ENCODE data around the gene SP7.
"Not testable (repeated sequence)": the region's sequence is repeated elsewhere in the genome, so short reads cannot be mapped to it uniquely, and the experiment has no call there.

Gene SP7

DNA sequence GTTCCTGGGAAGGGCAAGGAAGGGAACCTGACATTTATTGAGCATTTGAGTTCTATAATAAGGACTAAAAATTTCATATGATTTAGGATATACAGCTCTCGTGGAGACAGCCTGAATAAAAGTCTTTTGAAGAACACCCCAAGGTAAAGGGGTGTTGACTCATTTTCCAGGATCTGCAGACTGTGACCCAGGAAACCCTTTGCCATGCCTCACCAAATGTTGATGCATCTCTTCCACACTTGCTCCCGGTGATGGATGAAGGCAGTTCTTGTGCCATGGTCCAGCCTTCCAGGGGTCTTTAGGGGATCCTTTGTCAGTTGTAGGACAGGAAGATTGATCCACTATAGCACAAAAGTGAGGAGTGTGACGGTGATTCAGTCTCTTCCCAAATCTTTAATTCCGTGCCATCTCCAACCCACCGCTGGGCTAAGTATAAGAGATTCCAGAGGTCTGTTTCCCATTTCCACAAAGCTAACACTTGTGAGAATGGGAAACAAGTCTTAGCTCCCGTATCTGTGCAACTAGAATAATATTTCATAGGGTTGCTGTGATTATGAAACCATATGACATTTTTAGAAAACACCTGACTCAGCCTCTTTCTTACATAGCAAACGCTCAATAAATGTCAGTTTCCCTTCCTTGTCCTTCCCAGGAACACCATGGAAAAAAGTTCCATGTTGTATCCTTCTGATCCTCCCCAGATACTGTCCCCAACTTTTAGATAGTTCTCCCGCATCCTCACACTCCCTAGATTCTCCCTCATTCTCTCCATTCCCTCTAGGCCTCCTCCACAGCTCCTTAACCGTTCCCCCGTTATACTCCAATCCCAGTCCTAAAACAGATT, 15.6 kb downstream of the SP7 start:
- no peak for DNase-seq (ENCODE audit: low read depth)

DNA sequence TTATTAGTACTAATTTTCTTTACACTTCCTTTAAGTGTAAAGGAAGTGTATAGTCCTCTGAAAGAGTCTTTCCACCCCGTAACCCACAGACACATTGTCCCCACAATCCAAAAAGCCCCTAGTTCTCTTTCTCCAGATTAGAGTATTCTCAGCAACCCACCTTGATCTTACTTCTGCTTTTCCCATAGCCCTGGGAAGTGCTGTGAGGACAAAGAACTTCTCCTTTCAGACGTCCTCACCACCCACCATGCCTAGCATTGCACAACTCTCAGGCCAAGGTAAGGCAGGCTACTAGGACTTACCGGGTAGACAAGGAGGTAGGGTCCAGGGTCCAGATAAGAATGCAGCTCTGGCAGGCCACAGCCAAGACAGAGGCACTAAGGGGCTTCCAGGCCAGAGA, 22.2 kb downstream of the SP7 start:
- DNase-seq (ENCODE audit: low read depth): no peak

GRCh38 chr12:53308276-53308675, 27.9 kb downstream of the SP7 start:
- no peak for DNase-seq (ENCODE audit: low read depth)

GRCh38 chr12:53306826-53307225, 29.3 kb downstream of the SP7 start:
- DNase-seq (ENCODE audit: low read depth): no peak

DNA sequence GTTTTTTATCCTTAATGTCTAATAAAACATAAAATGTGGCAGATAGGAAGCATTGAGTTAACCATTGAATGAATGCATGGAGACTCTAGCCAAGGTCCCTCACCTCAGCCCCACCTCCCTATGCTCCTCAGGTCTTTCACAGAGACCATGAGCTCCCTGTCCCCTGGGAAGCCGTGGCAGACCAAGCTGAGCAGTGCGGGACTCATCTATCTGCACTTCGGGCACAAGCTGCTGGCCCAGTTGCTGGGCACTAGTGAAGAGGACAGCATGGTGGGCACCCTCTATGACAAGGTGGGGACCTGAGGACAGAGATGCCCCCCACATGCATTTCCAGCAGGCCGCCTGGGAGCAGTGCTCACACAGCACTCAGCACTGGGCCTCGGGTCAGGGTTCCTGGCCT, 33.3 kb downstream of the SP7 start:
- no peak for DNase-seq (ENCODE audit: low read depth)

DNA sequence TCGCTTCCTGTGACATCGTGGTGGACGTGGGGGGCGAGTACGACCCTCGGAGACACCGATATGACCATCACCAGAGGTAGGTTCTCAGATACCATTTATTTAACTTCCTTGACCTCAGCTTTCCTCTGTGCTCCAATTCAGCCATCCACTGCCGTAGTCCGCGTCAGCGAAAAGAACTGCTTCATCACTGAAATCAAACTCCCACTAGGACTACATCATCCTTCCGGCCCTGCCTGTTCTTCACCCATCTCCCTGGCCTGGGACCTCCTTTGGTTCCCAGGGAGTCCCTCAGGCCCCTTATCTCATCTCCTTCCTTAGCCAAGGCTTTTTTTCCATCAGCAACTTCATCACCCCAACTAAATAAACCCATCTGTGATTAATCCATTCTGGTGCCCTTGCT, 36.0 kb downstream of the SP7 start:
- no peak for DNase-seq (ENCODE audit: low read depth)

DNA sequence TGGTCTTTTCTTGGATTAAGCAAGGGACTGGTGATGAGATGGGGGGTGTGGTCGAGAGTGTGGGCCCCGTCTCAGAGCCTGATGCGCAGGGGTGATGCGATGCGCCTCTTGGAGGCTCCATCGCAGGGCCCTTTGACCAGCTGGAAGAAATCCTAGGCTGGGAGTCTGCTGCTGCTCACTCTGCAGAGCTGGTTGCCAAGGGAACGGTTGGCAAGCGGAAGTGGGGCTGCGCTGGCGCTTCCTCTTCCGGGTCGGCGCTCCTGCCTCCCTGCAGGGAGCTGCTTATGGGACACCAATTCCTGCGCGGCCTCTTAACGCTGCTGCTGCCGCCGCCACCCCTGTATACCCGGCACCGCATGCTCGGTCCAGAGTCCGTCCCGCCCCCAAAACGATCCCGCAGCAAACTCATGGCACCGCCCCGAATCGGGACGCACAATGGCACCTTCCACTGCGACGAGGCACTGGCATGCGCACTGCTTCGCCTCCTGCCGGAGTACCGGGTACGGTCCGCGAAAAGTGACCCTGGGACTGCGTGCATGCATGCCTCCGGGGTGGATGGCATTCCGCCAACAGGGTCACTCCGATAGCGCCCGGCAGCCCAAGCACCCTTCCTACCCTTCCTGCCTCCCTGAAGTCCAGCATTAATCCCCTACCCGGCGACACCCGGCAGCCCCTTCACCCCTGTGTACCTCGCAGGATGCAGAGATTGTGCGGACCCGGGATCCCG, 36.5 kb downstream of the SP7 start, which contains the start of gene MYG1:
Gene MYG1 (plus strand): TSS at position 242 of the 727 bp plus-strand sequence. CDS start 43 bp downstream, at position 285.
- DNase-seq (ENCODE audit: low read depth): peak; percentile 61

- no peak for DNase-seq (ENCODE audit: low read depth)
These were observed 37.1 kb downstream of the SP7 start for GRCh38 chr12:53299101-53299453.

- DNase-seq (ENCODE audit: low read depth): no peak
These were observed 38.0 kb downstream of the SP7 start for GRCh38 chr12:53298164-53298563.

DNA sequence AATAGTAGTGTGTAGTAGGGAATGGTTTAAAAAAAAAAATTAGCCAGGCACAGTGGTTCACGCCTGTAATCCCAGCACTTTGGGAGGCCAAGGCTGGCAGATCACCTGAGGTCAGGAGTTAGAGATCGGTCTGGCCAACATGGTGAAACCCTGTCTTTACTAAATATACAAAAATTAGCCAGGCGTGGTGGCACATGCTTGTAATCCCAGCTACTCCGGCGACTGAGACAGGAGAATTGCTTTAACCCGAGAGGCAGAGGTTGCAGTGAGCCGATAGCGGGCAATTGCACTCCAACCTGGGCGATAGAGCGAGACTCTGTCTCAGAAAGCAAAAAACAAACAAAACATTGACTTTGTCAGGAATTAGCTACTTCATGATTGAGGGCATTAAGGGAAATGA, 39.0 kb downstream of the SP7 start:
- not testable (repeated sequence) for DNase-seq (ENCODE audit: low read depth)

- DNase-seq (ENCODE audit: low read depth): no peak
These were observed 40.3 kb downstream of the SP7 start for GRCh38 chr12:53295891-53296219.

DNA sequence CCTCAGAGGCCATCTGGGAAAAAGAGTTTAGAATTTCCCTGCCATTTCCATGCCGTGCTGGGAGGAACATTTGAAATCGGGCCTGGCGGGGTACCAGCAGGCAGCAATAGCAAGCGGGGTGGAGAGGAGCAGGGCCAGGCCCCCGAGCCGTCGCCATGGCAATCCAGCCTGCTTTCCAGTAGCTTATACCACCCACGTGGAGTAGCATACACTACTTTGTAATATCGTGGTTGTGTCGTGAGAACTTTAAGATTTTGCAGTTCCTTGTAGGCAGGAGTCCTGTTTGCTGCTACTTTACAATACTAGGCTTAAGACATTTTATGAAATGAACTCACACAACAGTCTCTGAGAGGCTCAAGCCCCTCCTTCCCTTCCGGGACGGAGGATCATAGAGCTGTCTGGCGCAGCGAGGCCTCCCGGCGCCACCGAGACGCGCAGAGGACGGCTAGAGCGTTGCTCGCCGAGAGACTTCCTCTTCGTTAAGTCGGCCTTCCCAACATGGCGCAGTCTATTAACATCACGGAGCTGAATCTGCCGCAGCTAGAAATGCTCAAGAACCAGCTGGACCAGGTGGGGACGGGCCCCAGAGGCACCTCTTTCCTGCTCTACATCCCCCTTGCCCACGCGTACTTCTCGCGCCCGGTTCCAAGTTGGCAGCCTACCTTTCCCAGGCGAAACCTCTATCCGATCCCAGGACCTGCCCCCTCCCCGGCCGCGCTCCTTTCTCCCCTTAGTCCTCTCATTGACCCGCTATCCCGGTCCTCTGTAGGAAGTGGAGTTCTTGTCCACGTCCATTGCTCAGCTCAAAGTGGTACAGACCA, 40.9 kb downstream of the SP7 start, which contains the start of gene PFDN5:
Gene PFDN5 (plus strand): TSS at position 473 of the 821 bp plus-strand sequence. CDS start 26 bp downstream, at position 499.
- peak; percentile 61 for DNase-seq (ENCODE audit: low read depth)

DNA sequence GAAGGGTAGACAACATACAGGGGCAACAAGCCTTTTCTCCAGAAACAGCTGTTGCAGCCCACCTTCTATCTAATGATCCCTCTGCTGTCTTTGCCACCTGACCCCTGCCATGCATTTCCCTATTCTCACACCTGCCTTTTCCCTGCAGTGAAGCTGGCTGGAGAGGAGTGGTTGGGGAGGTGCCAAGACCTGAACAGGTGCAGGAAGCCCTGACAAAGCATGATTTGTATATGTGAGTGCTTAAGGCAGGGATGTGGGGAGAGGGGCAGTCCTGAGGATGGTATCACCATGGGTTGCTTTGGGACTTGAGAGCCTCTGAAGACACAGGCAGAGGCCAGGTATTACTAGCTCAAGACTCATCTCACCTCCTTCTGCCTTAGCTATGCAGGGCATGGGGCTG, 43.7 kb downstream of the SP7 start:
- no peak for DNase-seq (ENCODE audit: low read depth)

- no peak for DNase-seq (ENCODE audit: low read depth)
These were observed 45.5 kb downstream of the SP7 start for GRCh38 chr12:53290661-53291060.

DNA sequence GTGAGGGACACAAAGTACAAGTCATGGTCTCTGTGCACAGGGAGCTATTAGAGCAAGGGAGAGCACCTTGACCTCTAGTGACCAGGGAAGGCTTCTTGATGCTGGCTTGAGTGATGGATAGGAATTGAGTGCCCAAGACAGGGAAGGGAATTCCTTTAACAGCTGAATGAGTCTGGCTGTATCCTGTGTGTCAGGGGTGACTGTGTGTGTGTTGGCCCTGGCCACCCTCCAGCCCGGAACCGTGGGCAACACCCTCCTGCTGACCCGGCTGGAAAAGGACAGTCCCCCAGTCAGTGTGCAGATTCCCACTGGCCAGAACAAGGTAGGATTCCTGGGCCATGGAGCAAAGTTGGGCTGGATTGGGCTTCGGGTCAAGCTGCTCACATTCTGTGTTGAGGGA, 46.3 kb downstream of the SP7 start:
- DNase-seq (ENCODE audit: low read depth): no peak

- no peak for DNase-seq (ENCODE audit: low read depth)
These were observed 47.8 kb downstream of the SP7 start for GRCh38 chr12:53288322-53288721.

- no peak for DNase-seq (ENCODE audit: low read depth)
These were observed 48.4 kb downstream of the SP7 start for GRCh38 chr12:53287741-53288216.

DNA sequence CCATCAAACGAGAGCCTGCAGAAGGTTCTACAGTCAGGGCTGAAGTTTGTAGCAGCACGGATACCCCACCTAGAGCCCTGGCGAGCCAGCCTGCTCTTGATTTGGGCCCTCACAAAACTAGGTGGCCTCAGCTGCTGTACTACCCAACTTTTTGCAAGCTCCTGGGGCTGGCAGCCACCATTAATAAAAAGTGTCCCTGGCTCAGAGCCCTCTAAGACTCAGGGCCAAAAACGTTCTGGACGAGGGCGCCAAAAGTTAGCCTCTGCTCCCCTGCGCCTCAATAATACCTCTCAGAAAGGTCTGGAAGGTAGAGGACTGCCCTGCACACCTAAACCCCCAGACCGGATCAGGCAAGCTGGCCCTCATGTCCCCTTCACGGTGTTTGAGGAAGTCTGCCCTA, 49.7 kb downstream of the SP7 start:
- DNase-seq (ENCODE audit: low read depth): no peak

DNA sequence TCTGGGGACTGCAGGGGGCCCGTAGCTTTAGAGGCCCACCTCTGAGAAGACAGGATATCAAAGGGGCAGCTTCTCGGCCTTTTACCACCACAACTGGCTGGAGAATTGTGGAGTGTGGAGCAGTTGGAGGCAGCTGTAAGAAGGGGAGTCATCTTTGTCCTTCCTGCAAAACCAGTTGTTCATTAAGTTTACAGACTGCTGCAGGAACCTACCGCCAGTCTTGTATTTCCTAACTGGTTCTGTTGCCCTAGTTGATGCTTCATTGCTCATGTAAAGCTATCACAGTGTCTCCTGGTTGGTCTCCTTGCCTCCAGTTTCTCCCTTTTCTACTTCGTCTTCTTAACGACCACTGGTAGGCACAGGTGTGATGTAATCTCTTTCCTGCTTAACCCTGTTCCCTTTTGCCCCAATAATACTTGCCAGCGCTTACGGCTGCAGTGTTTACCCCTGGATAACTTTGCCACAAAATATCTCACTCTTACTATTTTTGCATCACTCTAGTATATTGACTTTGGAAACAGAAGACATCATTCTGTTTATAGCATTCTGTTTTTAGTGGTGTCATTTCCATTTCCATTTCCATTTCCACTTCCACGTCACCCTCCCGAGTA, 56.2 kb downstream of the SP7 start:
- no peak for DNase-seq (ENCODE audit: low read depth)

DNA sequence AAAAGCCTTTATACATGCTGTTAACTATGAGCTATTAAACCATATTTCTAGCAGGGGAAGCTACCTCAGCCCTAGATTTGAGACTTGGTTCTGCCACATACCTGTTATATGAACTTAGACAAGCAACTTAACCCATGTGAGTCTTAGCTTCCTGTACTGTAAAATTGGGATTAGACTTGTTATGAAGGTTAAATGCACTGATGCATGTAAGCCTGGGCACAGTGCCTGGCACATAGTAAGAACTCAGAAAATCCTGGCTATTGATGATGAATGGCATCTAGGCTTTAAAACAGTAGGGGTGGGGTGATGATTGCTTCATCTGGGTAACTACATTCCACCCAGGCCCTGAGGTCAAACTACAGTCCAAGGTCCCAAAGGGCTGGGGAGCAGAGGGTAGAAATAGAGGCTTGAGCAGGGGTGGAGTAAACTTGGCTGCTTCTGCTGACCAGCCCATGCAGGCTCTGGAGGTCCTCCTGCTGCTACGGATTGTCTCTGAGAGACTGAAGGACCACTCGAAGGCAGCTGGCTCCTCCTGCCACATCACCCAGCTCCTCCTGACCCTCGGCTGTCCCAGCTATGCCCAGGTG, 56.8 kb downstream of the SP7 start:
- DNase-seq (ENCODE audit: low read depth): no peak

DNA sequence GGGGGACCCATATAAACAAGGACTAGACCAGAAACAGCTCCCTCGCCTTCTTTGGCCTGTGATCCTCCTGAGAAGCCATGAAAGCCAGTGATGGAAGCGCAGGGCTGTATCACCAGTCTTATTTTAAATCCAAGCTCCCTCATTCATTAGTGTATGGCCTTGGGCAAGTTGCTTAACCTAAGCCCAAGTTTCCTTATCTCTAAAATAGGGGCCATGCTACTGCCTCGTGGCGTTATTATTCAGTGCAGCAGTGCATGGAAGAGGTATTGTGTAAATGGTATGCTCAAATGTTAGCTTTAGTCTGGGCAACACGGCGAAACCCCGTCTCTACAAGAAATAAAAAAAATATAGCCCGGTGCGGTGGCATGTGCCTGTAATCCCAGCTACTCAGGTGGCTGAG, 58.2 kb downstream of the SP7 start:
- DNase-seq (ENCODE audit: low read depth): no peak

All from stimulated activated CD8-positive, alpha-beta memory T cell treated with anti-CD3 and anti-CD28 coated beads, Interleukin-7, amount 100 ng/mL, for 24 hours (primary cell).